ENCODE measurements around the gene EIF2AK2. TPM values are rescaled to one million over a fixed set of nuclear protein-coding genes. Genes with fewer than 3 reads are reported as not detected.

The EIF2AK2 gene
- polyA plus RNA-seq, 2 of the 4 experiments (the other 2 are of a cell fraction), result 29.8 to 47.2 TPM

- TF ChIP-seq BHLHE40 (IDR thresholded peaks at IDR 0.05; ENCODE audit: low read depth, low read length), result no peak
- no peak for TF ChIP-seq RARB (CRISPR knock-in tag; IDR thresholded peaks at IDR 0.05)
- TF ChIP-seq FOSB (CRISPR knock-in tag; IDR thresholded peaks at IDR 0.05), result no peak
- TF ChIP-seq RAD21 (conservative IDR thresholded peaks at IDR 0.05 in 1 of 2, IDR thresholded peaks at IDR 0.05 in 1 of 2), result no peak
- no peak for TF ChIP-seq MAZ (IDR thresholded peaks at IDR 0.05; ENCODE audit: borderline replicate concordance, low read depth, low read length)
- TF ChIP-seq KDM1A (IDR thresholded peaks at IDR 0.05; ENCODE audit: low read depth), result no peak
Measured at GRCh38 chr2:37191747-37192146, 35.0 kb upstream of the EIF2AK2 start (continued).

- Histone ChIP-seq H3K4me3 (no peak overlapping the region), H3K27ac (peak overlapping the region in 1 of 2 experiments; percentile 7; a peak in 1 of 6 replicates), H3K4me1 (peaks cover 18% of the 10 kb centered on the region), H3K9me3 (no peaks in the 10 kb centered on the region), H3K4me2 (no peak overlapping the region)
- no peak for DNase-seq (ENCODE audit: low read depth in 1 of 2, low spot score in 1 of 2)
- WGBS (ENCODE audit: missing lambda C conversion rate), result 69% methylated on average over 4 of the region's 4 CpGs
- no peak for FAIRE-seq
- no peak for ATAC-seq
- no peak for TF ChIP-seq HOXA7 (CRISPR knock-in tag; IDR thresholded peaks at IDR 0.05)
- TF ChIP-seq ELK1 (IDR thresholded peaks at IDR 0.05; ENCODE audit: low read depth, low read length), result no peak
- TF ChIP-seq CBX2 (IDR thresholded peaks at IDR 0.05; ENCODE audit: borderline replicate concordance, low read depth), result no peak
- no peak for TF ChIP-seq RAD21 (conservative IDR thresholded peaks at IDR 0.05 in 1 of 2, IDR thresholded peaks at IDR 0.05 in 1 of 2)
- no peak for TF ChIP-seq RARB (CRISPR knock-in tag; IDR thresholded peaks at IDR 0.05)
- no peak for TF ChIP-seq NR3C1 (IDR thresholded peaks at IDR 0.05)
- TF ChIP-seq HOXB13 (CRISPR knock-in tag; IDR thresholded peaks at IDR 0.05; ENCODE audit: low read depth), result no peak
- TF ChIP-seq ZSCAN20 (CRISPR knock-in tag; IDR thresholded peaks at IDR 0.05), result no peak
- TF ChIP-seq HEYL (CRISPR knock-in tag; IDR thresholded peaks at IDR 0.05), result no peak
- TF ChIP-seq NPAS2 (CRISPR knock-in tag; IDR thresholded peaks at IDR 0.05; ENCODE audit: borderline replicate concordance), result no peak
- TF ChIP-seq BHLHE40 (IDR thresholded peaks at IDR 0.05; ENCODE audit: low read depth, low read length), result no peak
- TF ChIP-seq KDM1A (IDR thresholded peaks at IDR 0.05; ENCODE audit: low read depth), result no peak
- no peak for TF ChIP-seq HES2 (IDR thresholded peaks at IDR 0.05)
- TF ChIP-seq SREBF2 (IDR thresholded peaks at IDR 0.05), result no peak
- TF ChIP-seq PHF8 (IDR thresholded peaks at IDR 0.05; ENCODE audit: borderline replicate concordance, low read depth), result no peak
- TF ChIP-seq CTCF (IDR thresholded peaks at IDR 0.05), result no peak
- no peak for TF ChIP-seq JUN (IDR thresholded peaks at IDR 0.05)
- TF ChIP-seq BCL3 (IDR thresholded peaks at IDR 0.05), result no peak
- TF ChIP-seq JUNB (IDR thresholded peaks at IDR 0.05), result no peak
- TF ChIP-seq MAZ (IDR thresholded peaks at IDR 0.05; ENCODE audit: borderline replicate concordance, low read depth, low read length), result no peak
- POLR2A ChIA-PET, result interaction anchor here (0.7 kb wide), 1 partner anchor 14 kb away, joined by 3 read pairs; no protein-coding TSS in a partner anchor
- CTCF ChIA-PET, result interaction anchor here (0.8 to 4.4 kb wide), 3 partner anchors 14 to 29 kb away, joined by 3 to 25 read pairs (median 3); no protein-coding TSS in a partner anchor
Measured at GRCh38 chr2:37191253-37191652, 34.5 kb upstream of the EIF2AK2 start.
